ENCODE measurements around the gene IL5RA.
A peak's percentile ranks its signal among the peaks of the same experiment; 100 is the strongest.

IL5RA gene

DNA sequence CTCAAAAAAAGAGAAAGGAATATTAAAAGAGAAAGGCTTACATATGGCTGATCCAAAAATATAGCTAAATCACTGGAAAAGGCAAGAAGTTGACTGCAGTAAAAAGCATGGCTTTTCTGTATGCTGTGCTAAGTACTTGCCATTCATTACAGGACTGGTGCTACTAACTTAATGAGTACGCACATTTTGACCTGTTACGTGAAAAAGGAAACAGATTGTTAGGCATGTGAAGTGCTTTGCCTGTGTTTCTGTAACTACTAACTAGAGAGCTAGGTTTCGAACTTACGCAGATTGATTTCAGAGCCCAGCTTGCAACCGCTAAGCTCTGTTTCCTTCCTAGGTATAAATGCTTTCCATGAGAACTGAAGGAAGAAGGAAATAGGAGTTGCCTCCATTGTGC lies 19.4 kb upstream of the IL5RA start:
- H3K36me3 ChIP-seq (ENCODE audit: control insufficient read depth, insufficient read depth, low read length) = peaks cover 21% of the 10 kb centered on the region
- DNase-seq = no peak
- H3K4me1 ChIP-seq (ENCODE audit: control insufficient read depth, insufficient read depth, low read length, poor library complexity, severe bottlenecking) = peaks cover 17% of the 10 kb centered on the region
- no peaks in the 10 kb centered on the region for H3K9me3 ChIP-seq (ENCODE audit: control insufficient read depth, low read length)
- H3K27ac ChIP-seq (ENCODE audit: insufficient read depth, low read length, poor library complexity, severe bottlenecking) = no peak overlapping the region
- no peak overlapping the region for H3K4me3 ChIP-seq (ENCODE audit: insufficient read depth, low read depth, low read length, poor library complexity, severe bottlenecking)
- no peaks in the 10 kb centered on the region for H3K27me3 ChIP-seq (replicated peaks; ENCODE audit: control insufficient read depth, insufficient read depth, low read length, poor library complexity, severe bottlenecking)

DNA sequence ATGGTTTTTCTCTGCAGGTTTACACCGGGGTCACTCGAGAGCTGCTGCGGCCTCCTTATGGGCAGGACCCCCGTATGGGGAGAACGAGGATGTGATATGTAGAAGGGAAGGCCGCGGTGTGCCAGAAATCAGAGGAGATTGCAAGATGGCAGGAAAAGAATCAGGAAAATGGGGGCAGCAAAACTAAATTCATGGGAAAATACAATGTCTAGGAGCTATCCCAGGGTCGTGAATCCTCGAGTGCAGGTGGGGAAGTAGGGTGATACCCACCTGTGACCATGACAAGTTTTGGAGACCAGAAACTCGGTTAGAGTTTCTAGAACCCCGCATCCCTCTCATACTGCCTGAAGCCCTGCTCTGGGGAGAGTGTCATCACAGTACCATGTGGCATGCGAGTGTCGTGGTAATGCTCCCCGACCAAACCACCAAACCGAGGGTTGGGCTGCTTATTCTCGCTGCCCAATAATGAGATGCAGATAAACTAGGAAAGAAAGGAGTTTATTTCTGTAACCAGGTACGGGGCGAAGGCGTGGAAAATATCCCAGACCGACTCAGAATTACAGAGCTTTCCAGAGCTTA lies 17.3 kb upstream of the IL5RA start:
- Histone ChIP-seq H3K9me3 (ENCODE audit: control insufficient read depth, low read length) (no peaks in the 10 kb centered on the region), H3K4me1 (ENCODE audit: control insufficient read depth, insufficient read depth, low read length, poor library complexity, severe bottlenecking) (peaks cover 17% of the 10 kb centered on the region), H3K4me3 (ENCODE audit: insufficient read depth, low read depth, low read length, poor library complexity, severe bottlenecking) (peak overlapping the region; percentile 68), H3K36me3 (ENCODE audit: control insufficient read depth, insufficient read depth, low read length) (peaks cover 14% of the 10 kb centered on the region), H3K27ac (ENCODE audit: insufficient read depth, low read length, poor library complexity, severe bottlenecking) (peak overlapping the region; percentile 93), H3K27me3 (replicated peaks; ENCODE audit: control insufficient read depth, insufficient read depth, low read length, poor library complexity, severe bottlenecking) (no peaks in the 10 kb centered on the region)
- DNase-seq = peak in 1 of 3 donors; percentile 26

DNA sequence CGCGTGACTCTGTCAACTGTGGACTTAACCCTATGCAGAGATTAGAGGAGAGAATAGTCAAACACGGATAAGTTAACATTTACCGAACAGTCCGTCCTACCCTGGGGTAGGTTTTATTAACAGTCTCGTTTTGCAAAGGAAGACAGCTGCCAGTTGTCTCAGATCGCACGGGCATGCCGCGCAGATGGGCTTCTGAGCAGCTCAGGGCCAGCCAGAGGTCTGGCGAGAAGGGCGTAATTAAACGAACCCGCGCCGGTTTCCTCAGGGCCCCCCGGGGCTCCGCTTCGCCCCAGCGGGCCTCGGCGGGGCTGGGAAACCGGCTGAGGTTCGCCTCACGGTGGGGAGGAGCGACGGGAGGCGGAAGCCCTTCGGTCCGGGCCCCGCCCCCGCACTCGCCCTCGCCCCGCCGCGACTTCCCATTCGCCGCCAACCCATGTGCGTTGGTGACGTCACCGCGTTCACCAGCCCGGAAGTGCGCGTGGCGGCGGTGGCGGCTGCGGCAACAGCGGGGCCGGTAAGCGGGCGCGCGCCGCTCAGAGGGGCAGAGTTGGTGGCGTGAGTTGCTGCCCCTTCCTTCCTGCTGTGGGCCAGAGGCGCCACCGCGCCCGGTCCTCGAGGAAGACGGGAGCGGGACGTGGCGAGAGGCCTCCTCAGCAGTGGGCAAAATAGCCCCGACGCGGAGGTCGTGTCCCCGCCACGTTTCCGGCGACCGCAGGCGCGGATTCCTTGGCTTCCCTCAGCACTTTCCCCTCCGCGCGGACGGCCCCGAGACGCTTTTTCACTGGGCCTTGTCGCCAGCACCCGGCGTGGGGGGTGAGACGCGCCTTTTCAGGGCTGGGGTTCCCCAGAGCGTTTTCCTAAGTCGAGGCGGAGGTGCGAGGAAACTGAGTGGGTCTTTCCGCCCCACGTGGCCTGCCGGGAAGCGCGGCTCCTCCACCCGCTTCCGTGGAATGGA lies 16.6 kb upstream of the IL5RA start, which contains the start of gene TRNT1:
Gene TRNT1 (plus strand): TSS at position 464 of the 955 bp plus-strand sequence. CDS start 2,101 bp downstream, outside the sequence.
- Histone ChIP-seq H3K4me3 (ENCODE audit: insufficient read depth, low read depth, low read length, poor library complexity, severe bottlenecking) (peak within 1 kb of the TSS; percentile 68), H3K27ac (ENCODE audit: insufficient read depth, low read length, poor library complexity, severe bottlenecking) (peak within 1 kb of the TSS; percentile 93), H3K27me3 (replicated peaks; ENCODE audit: control insufficient read depth, insufficient read depth, low read length, poor library complexity, severe bottlenecking) (no peaks in the 10 kb centered on the region), H3K36me3 (ENCODE audit: control insufficient read depth, insufficient read depth, low read length) (peaks cover 14% of the 10 kb centered on the region), H3K9me3 (ENCODE audit: control insufficient read depth, low read length) (no peaks in the 10 kb centered on the region), H3K4me1 (ENCODE audit: control insufficient read depth, insufficient read depth, low read length, poor library complexity, severe bottlenecking) (peaks cover 17% of the 10 kb centered on the region)
- DNase-seq = peak; percentile 91 to 93 (median 92)

DNA sequence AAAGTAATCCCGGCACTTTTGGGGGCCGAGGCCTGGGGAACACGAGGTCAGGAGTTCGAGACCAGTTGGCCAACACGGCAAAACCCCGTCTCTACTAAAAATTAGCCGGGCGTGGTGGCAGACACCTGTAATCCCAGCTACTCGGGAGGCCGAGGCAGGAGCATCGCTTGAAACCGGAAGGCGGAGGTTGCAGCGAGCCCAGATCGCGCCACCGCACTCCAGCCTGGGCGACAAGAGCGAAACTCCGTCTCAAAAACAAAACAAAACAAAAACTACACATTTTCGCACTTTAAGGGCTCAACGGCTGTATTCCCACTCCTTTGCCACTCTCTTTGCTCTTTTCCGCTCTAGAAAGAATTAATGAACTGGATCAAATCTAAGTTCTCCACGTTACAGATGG lies 15.8 kb upstream of the IL5RA start:
- Histone ChIP-seq H3K4me3 (ENCODE audit: insufficient read depth, low read depth, low read length, poor library complexity, severe bottlenecking) (peak overlapping the region; percentile 68), H3K27ac (ENCODE audit: insufficient read depth, low read length, poor library complexity, severe bottlenecking) (peak overlapping the region; percentile 93), H3K4me1 (ENCODE audit: control insufficient read depth, insufficient read depth, low read length, poor library complexity, severe bottlenecking) (peaks cover 17% of the 10 kb centered on the region), H3K36me3 (ENCODE audit: control insufficient read depth, insufficient read depth, low read length) (peaks cover 14% of the 10 kb centered on the region), H3K9me3 (ENCODE audit: control insufficient read depth, low read length) (no peaks in the 10 kb centered on the region), H3K27me3 (replicated peaks; ENCODE audit: control insufficient read depth, insufficient read depth, low read length, poor library complexity, severe bottlenecking) (no peaks in the 10 kb centered on the region)
- DNase-seq = no peak

DNA sequence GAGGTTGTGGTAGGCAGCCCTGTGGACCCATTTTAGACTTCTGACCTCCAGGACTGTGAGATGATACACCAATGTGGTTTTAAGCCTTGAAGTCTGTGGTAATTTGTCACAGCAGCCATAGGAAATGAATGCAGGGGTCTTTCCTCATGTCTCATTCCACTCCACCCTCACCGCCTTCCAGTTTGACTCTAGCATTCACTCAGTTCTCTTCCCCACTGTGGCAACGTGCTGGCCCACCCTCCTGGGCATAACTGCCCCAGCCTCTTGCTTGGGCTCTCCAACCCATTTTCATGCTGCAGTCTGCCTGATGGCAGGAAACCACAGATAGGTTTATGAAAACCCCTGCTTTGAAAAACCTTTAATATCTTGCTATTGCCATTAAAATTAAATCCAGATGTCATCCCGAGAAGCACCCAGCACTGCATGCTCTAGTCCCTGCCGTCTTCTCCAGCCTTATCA lies 9.2 kb upstream of the IL5RA start:
- no peaks in the 10 kb centered on the region for H3K4me1 ChIP-seq (ENCODE audit: control insufficient read depth, insufficient read depth, low read length, poor library complexity, severe bottlenecking)
- H3K4me3 ChIP-seq (ENCODE audit: insufficient read depth, low read depth, low read length, poor library complexity, severe bottlenecking) = no peak overlapping the region
- DNase-seq = no peak
- H3K36me3 ChIP-seq (ENCODE audit: control insufficient read depth, insufficient read depth, low read length) = no peaks in the 10 kb centered on the region
- no peaks in the 10 kb centered on the region for H3K9me3 ChIP-seq (ENCODE audit: control insufficient read depth, low read length)
- H3K27ac ChIP-seq (ENCODE audit: insufficient read depth, low read length, poor library complexity, severe bottlenecking) = no peak overlapping the region
- H3K27me3 ChIP-seq (replicated peaks; ENCODE audit: control insufficient read depth, insufficient read depth, low read length, poor library complexity, severe bottlenecking) = no peaks in the 10 kb centered on the region

DNA sequence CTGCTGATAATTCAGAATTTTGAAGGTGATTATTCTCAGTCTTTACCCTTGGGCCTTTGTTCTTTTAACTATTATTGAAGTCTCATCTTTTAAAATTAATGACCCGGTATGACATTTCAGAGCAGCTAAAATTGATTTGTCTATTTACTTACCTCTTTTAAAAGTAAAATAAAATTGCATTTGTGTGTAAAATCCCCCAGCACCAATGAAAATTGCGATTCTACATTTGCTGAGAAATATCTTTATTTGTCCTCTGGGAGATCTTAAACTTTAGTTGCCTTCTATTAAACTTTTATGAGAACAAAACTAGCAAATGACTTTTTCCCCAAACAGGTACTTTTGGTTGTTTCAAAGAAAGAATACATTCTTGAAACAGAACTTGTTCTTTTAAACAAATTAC lies 7.5 kb upstream of the IL5RA start:
- no peaks in the 10 kb centered on the region for H3K27me3 ChIP-seq (replicated peaks; ENCODE audit: control insufficient read depth, insufficient read depth, low read length, poor library complexity, severe bottlenecking)

DNA sequence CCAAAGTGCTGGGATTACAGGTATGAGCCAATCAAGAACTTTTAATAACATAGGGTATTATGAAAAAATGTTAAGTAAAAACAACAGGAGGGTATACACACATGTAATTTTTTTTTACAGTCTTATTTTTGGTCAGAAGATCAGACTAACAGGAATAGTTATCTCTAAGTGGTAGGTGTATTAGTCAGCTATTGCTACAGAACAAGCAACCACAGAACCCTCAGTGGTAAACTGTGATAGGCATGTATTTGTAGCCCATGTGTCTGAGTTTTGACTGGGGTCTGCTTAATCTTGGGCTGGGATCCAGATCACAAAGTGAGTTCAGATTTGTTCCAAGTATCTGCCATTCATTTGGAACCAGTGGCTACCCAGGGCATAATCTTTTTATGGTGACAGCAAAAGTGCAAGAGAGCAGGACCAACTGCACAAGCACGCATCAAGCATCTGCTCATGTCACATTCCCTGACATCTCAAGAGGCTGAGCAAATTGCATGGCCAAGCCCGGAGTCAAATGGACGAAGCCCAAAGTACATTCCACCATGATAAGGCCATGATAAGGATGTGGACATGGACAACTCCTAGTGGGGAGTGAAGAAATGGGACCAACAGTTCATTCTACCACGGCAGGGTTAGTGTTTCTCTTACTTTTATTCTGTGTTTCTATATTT lies 3.0 kb upstream of the IL5RA start:
- Histone ChIP-seq H3K9me3 (ENCODE audit: control insufficient read depth, low read length) (no peaks in the 10 kb centered on the region), H3K4me3 (ENCODE audit: insufficient read depth, low read depth, low read length, poor library complexity, severe bottlenecking) (no peak overlapping the region), H3K27me3 (replicated peaks; ENCODE audit: control insufficient read depth, insufficient read depth, low read length, poor library complexity, severe bottlenecking) (no peaks in the 10 kb centered on the region), H3K4me1 (ENCODE audit: control insufficient read depth, insufficient read depth, low read length, poor library complexity, severe bottlenecking) (peaks cover 4% of the 10 kb centered on the region), H3K27ac (ENCODE audit: insufficient read depth, low read length, poor library complexity, severe bottlenecking) (no peak overlapping the region), H3K36me3 (ENCODE audit: control insufficient read depth, insufficient read depth, low read length) (no peaks in the 10 kb centered on the region)
- DNase-seq = no peak

More for the DNA sequence above, 7.5 kb upstream of the IL5RA start:
- Histone ChIP-seq H3K9me3 (ENCODE audit: control insufficient read depth, low read length) (no peaks in the 10 kb centered on the region), H3K27ac (ENCODE audit: insufficient read depth, low read length, poor library complexity, severe bottlenecking) (no peak overlapping the region), H3K36me3 (ENCODE audit: control insufficient read depth, insufficient read depth, low read length) (no peaks in the 10 kb centered on the region), H3K4me1 (ENCODE audit: control insufficient read depth, insufficient read depth, low read length, poor library complexity, severe bottlenecking) (no peaks in the 10 kb centered on the region), H3K4me3 (ENCODE audit: insufficient read depth, low read depth, low read length, poor library complexity, severe bottlenecking) (no peak overlapping the region)
- no peak for DNase-seq

DNA sequence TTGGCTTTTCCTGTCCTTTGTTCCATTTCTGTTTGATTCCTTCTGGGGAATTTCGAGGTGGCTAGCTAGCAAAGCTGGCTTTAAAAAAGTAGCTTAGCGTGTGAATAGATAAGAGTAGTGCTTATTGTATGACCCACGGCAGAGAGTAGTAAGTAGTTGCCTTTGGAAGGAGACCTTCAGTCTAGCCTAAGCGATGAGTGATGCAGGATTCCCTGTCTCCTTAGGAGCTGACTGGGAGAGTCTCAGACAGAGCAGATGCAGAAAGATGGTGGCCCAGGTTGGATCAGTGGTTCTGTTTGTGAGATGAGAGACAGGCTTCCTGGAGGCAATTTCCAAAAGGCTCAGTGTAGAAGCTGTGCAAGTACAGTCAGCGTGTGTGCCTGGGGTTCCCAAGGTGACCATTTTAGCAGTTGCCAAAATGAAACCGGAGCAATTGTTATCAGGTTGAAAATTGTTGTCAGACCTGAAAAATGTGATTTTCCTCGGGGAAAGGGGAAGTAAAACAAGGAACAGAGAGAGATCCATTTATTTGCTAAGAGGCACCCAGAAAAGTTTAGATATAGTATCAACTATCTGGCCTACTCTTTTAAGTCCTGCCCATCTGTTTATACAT lies 681 bp upstream of the IL5RA start:
- peaks cover 4% of the 10 kb centered on the region for H3K4me1 ChIP-seq (ENCODE audit: control insufficient read depth, insufficient read depth, low read length, poor library complexity, severe bottlenecking)
- DNase-seq = no peak
- H3K27me3 ChIP-seq (replicated peaks; ENCODE audit: control insufficient read depth, insufficient read depth, low read length, poor library complexity, severe bottlenecking) = no peaks in the 10 kb centered on the region
- H3K9me3 ChIP-seq (ENCODE audit: control insufficient read depth, low read length) = no peaks in the 10 kb centered on the region
- H3K4me3 ChIP-seq (ENCODE audit: insufficient read depth, low read depth, low read length, poor library complexity, severe bottlenecking) = no peak overlapping the region
- no peaks in the 10 kb centered on the region for H3K36me3 ChIP-seq (ENCODE audit: control insufficient read depth, insufficient read depth, low read length)
- H3K27ac ChIP-seq (ENCODE audit: insufficient read depth, low read length, poor library complexity, severe bottlenecking) = peak overlapping the region; percentile 73

DNA sequence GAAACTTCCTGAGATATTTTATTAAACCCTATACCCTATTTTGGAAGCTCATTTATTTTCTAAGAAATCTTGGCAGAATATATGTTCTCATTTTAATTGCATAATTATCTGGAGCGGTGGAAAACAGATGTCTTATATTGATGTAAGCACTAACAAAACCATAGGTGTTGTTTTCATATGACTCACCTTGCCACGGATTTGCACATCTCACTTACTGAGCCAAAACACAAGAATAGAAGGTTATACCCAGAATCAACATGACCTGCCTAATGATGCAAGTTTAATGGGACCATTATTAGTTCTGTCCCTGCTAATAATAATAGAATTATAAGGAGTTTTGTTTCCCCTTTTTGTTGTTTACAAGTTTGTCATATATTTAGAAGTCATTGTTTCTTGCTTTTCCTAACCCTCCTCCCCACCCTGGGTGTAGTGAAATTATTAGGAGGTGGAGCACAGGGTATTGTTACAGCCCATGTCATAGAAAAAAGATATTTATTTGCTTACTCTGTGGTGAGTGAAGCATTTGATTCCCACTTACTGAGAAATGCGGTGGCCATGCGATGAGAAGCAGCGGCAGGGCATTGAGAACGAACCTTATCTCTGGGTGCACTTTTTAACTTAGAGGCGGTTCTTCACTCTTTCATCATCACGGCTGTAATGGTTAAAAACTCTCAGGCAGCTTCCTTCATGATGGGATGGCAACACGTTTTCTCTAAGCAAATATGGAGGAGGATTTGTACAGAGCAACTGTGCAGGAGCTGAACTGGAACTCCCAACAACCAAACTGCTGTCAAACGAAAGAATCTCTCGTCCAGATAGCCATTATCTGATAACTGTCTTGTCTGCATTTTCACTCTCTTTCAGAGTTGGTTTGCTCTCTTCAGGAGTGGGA lies 521 bp downstream of the IL5RA start:
- Histone ChIP-seq H3K27ac (ENCODE audit: insufficient read depth, low read length, poor library complexity, severe bottlenecking) (peak overlapping the region; percentile 73), H3K36me3 (ENCODE audit: control insufficient read depth, insufficient read depth, low read length) (no peaks in the 10 kb centered on the region), H3K4me3 (ENCODE audit: insufficient read depth, low read depth, low read length, poor library complexity, severe bottlenecking) (peak overlapping the region; percentile 23), H3K4me1 (ENCODE audit: control insufficient read depth, insufficient read depth, low read length, poor library complexity, severe bottlenecking) (peaks cover 4% of the 10 kb centered on the region), H3K9me3 (ENCODE audit: control insufficient read depth, low read length) (no peaks in the 10 kb centered on the region), H3K27me3 (replicated peaks; ENCODE audit: control insufficient read depth, insufficient read depth, low read length, poor library complexity, severe bottlenecking) (no peaks in the 10 kb centered on the region)
- no peak for DNase-seq
